T-helper 1 cell (primary cell): ENCODE measurements around the gene IRS1.

Experiments used
- DNase-seq, 5 donors: peaks; one replicate each; pipeline ENCODE4 v3.0.0-alpha.2; 2012 to 2020

Gene IRS1

DNA sequence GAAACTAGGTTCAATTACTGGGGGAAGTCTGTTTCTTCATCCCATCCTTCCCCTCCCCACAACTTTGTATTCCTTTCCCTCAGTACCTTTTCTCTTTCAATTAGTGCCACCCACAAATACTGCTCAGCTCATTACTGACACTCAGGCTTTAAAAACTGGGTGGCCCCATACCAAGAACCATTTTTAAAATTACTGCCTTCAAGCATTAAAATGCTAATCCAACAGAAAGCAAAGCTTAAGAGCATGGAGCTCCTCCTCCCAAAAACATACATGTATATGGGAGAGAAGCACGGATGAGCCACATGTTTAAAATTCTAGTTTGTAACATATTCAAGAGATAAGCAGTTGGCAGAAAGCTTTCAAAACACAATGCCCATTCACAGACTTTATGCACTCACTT, 44.0 kb downstream of the IRS1 start:
- no peak for DNase-seq

DNA sequence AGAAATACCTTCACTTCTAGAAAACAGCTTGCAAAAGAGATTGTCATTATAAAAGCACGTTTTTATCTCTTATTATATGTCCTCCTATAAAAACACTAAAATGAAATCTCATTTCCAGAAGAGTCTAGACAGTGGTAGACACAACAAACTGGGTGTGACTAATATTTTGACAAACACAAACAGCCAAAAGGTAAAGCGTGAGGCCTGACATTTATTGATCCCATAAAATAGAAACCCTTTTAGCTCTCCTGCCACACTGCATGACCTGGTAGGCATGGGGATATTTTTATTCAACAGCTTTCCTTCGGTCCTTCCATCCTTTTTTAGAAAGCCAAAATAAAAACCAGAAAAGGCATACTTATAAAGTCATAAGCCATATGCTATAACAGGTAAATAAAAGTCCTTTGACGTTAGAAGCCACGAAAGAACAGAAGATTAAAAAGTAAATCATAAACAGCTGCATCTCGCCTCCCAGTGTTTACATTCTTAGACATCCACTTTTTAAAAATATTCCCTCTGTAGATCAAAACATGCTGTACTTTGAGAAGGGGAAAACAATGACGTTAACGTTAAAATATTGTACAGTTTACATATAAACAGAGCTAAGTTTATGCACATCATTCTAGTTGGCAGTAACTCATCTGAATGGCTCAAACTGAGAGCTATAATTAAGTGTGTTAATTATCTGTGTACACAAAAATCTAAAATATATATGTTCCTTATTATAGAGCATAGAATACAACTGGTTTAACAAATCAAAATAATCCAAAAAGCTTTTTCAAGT, 44.6 kb downstream of the IRS1 start:
- no peak for DNase-seq

DNA sequence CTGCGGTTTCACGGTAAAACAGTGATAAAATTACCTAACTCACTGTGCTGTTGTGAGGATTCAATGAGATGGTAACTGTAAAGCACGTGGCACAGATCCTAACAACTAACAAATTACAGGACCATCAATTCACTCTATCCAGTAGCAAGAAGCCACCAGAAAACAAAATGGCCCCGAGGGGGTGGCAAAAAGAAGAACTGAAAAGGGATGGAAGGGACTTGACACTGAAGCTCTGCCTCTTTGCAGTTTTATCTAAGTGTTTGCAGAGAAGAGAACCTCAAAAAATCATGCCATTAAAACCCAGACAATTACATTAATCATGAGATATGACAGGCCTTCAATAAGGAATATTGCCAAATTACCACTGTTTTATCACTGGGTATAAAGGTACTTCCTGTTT, 46.7 kb downstream of the IRS1 start:
- DNase-seq: no peak

- no peak for DNase-seq
Observed at GRCh38 chr2:226747288-226747687, 52.3 kb downstream of the IRS1 start.

- no peak for DNase-seq
Observed at GRCh38 chr2:226746196-226746800, 53.3 kb downstream of the IRS1 start.

- no peak for DNase-seq
Observed at GRCh38 chr2:226743915-226744314, 55.7 kb downstream of the IRS1 start.

- no peak for DNase-seq
Observed at GRCh38 chr2:226742347-226742746, 57.3 kb downstream of the IRS1 start.

DNA sequence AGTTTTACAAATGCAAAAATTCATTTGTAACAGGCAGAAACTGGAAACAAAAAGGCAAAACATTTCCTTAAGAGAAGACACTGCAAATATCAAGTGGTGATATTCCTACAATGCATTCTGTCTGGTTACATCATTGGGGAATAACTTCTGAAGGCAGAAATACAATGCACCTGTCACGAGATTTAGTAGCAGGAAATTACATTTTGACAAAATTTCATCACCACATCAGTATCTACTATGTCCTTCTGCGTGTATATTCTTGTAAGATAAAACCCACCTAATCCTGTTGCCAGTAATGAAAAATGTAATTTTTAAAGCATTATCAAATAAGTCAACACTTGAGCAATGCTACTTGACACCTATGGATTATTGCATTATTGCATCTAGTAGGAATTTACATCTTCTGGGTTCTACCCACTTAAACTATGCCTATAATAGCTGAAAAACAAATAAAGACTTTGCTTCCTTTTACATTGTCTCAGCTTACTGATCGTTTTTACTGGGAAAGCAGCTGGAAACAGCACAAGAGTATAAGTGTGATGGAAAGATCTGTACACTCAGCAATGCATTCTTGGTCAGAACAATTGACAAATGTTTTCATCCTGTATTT, 59.5 kb downstream of the IRS1 start:
- no peak for DNase-seq

GRCh38 chr2:226739545-226740030, 60.0 kb downstream of the IRS1 start:
- DNase-seq: no peak

DNA sequence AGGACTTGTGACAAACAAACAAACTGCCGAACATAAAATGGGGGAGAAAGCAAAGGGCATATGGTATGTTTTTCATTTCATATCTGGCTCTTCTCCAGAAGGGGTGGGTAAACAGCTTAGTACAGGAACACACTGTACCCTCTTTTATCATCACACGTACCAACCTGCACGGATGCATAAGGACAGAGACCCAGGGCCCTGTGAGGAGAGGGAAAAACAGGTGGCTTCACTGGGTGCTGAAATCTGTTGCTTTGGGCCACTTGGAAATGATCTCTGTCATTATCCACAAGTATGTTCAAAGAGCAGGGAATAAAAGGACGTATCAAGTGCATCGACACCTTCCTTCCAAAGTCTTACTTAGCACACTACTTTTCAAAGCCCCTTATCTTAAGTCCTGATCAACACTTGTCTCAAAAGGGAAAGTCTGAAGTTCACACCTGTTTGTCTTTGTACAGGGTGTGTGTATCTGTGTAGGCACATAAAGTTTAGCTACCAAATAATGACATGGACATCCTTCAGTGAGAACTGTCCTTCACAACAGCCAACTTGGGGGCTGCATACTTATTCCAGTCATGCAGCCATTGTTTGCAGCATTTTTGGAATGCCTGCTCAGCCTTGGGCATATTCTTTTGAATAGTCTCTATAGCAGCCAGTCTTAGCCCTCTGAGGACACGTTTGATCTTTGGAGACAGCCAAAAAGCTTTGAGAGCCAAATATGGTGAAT, 60.6 kb downstream of the IRS1 start:
- DNase-seq: no peak

DNA sequence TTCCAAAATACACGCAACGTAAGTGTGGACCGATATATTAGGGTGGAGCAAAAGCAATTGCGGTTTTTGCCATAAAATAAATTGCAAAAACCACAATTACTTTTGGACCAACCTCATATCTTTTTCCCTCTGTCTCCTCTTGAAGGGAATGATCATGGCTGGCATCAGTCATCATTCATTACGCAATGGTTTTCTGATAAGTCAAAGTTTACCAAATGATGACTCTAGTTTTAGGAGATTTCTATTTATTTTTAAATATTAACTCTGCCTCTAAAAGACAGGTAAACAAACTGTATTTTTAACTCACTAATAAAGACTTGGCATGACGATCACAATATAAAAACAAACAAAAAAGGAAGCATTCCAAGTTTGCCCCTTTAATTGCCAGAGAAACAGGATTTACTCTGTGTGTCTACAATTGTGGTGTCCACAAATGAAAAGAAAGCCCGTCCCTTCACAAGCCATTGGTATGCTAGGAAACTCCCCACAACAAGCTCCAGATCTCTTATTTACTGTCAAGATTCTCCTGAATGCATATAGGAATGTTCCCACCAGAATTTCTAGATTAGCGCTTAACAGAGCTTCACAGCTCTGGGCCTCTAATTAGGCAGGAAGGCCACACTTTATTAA, 61.3 kb downstream of the IRS1 start:
- DNase-seq: no peak

DNA sequence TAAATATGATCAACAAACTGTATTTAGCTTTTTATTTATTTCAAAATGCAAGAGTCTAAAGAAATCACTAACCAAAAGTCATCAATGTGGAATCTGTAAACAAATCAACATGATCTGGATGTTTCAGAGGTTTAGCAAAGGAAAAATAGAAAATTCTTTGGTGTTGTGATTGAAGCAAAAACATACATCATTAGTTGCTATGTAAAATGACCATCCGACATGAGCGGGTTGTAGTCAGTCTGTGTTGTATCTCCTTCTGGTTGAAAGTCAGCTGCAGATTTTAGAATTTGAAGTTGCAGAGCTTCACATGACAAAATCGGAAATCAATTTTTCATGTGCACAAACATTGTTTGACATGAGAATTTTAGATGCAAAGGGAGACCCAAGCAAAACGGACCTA, 63.2 kb downstream of the IRS1 start:
- no peak for DNase-seq

DNA sequence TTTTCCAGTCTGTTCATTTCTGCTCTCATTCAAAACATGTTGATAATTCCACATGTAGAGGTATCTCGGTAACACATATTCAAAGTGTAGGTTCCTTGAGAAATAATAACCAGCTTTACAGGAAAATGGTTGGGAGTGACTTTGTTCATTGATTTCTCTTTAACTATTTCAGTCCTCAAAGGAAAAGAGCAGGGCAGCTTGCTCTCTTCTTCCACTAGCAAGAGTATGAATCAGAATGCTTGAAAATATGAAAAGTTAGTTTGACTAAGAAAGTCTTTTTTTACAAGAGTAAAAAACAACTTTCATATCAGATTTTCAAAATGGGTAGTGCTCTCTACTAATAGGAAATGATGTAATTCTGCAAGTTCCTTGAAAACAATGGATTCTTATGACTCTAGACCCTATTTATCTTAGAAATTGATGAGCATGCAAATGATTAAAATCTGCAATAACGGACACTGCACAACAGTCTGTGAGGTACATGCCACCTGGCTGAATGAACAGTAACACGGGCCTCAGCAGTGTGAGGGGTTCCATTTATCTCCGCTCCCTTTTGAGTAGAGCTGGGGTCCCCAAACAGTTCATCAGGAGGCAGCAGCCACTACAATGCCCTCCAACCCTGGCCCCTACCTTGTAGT, 65.6 kb downstream of the IRS1 start:
- DNase-seq: peak in 1 of 5 donors; percentile 11

- DNase-seq: peak in 1 of 5 donors; percentile 33
Observed at GRCh38 chr2:226733189-226733858, 66.3 kb downstream of the IRS1 start.

DNA sequence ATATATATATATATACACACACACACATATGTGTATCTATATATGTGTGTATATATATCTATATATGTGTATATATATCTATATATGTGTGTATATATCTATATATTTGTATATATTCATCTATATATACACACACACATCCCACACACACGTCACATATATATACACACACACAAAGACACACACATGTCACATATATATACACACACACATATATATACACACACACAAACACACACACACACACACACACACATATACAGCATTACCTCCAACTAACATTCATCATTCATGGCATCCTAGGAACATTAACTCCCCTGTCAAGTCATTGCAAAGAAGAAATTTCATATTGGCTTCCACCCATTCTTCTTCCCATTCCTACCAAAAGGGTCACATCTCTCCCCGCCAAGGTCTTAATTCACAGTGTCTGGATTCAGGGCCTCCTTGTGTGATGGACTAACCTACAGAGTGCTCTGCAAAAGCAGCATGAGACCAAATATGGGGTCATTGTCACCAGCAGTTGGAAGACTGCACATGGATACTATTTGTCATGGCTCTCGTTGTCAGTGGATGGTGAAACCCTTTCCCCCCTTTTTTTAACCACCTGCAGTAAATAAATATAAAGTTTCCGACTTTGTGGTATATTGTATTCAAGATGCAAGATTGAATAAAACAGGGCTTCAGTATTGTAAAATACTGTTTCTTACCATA, 67.0 kb downstream of the IRS1 start:
- DNase-seq: no peak

GRCh38 chr2:226730481-226730880, 69.1 kb downstream of the IRS1 start:
- no peak for DNase-seq

GRCh38 chr2:226728996-226729395, 70.6 kb downstream of the IRS1 start:
- no peak for DNase-seq

- DNase-seq: no peak
Observed at GRCh38 chr2:226727251-226727650, 72.4 kb downstream of the IRS1 start.

DNA sequence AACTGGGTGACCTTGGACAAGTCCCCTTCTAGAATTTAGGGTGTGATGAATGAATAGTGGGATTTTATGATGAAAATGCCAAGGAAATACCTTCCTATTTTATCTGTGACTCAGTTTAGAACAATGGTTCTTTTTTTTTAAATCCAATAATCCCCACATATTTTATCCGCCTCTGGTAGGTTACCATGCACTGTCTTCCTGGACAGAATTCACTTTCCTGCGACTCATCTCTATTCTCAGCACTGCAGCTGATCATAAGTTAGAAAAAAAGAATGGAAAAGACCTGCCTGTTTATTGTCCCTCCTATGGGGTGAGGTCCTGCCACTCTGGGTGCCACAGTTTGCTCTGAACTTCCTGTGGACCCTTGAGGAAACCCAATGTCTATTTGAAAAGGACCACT, 73.1 kb downstream of the IRS1 start:
- DNase-seq: no peak

- DNase-seq: no peak
Observed at GRCh38 chr2:226725126-226725860, 74.3 kb downstream of the IRS1 start.
